Measurements from ENCODE around the gene SRPK1.

The SRPK1 gene

GRCh38 chr6:35920793-35921732 is at the start of gene SRPK1:
SRPK1 (minus strand) TSS chr6:35921098; CDS start chr6:35921056, 42 bp downstream.
- TF ChIP-seq, protein P1, sequence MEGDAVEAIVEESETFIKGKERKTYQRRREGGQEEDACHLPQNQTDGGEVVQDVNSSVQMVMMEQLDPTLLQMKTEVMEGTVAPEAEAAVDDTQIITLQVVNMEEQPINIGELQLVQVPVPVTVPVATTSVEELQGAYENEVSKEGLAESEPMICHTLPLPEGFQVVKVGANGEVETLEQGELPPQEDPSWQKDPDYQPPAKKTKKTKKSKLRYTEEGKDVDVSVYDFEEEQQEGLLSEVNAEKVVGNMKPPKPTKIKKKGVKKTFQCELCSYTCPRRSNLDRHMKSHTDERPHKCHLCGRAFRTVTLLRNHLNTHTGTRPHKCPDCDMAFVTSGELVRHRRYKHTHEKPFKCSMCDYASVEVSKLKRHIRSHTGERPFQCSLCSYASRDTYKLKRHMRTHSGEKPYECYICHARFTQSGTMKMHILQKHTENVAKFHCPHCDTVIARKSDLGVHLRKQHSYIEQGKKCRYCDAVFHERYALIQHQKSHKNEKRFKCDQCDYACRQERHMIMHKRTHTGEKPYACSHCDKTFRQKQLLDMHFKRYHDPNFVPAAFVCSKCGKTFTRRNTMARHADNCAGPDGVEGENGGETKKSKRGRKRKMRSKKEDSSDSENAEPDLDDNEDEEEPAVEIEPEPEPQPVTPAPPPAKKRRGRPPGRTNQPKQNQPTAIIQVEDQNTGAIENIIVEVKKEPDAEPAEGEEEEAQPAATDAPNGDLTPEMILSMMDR (IDR thresholded peaks at IDR 0.05; ENCODE audit: low read depth, low read length, missing control alignments) = no peak
- peak; percentile 31 for DNase-seq (ENCODE audit: extremely low read depth, low read depth)
- peak within 1 kb of the TSS; percentile 77 for H3K4me3 ChIP-seq (replicated peaks; ENCODE audit: low read depth, low read length)

DNA sequence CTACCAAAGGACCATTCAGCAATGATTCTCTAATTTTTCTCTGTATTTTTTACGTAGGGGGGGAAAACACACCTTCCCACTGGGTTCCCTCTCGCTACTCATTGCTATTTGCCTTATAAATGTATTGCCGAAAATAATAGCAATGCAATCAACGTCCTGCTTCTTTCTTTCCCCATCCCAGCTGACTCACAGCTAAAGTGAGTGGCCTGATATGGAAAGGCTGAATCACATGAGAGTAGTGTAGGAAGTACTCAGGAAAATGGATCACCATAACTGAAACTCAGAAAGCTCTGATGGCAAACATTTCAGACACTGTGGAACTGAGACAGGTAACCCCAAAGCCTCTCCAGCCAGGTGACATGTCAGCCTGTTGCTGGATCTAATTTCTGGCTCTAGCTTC is 49.3 kb upstream of the SRPK1 start:
- TF ChIP-seq, protein P1 (IDR thresholded peaks at IDR 0.05; ENCODE audit: low read depth, low read length, missing control alignments) = no peak
- no peak for DNase-seq (ENCODE audit: extremely low read depth, low read depth)
- H3K4me3 ChIP-seq (replicated peaks; ENCODE audit: low read depth, low read length) = no peak overlapping the region

DNA sequence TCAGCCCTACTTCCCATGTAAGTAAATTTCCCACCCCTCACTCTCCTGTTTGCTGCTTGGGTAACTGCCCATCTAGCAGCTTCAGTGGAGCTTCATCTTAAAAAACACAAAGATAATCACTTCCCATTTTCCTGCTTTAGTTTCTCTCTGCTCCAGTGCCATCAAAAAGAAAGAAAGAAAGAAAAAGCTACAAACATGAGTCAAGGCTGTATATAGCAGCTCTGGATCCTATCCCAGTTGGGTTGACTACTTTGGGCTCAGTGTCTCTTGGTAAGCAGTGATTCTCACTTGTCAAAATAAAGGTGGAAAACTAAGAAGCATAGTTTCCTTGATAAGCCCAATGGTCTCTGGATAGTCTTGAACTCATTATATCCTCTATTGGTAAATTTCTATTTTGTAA is 48.7 kb upstream of the SRPK1 start:
- TF ChIP-seq, protein P1 (IDR thresholded peaks at IDR 0.05; ENCODE audit: low read depth, low read length, missing control alignments) = no peak
- H3K4me3 ChIP-seq (replicated peaks; ENCODE audit: low read depth, low read length) = no peak overlapping the region
- DNase-seq (ENCODE audit: extremely low read depth, low read depth) = no peak

- no peak overlapping the region for H3K4me3 ChIP-seq (replicated peaks; ENCODE audit: low read depth, low read length)
- DNase-seq (ENCODE audit: extremely low read depth, low read depth) = no peak
- TF ChIP-seq, protein P1 (IDR thresholded peaks at IDR 0.05; ENCODE audit: low read depth, low read length, missing control alignments) = no peak
Measured at GRCh38 chr6:35968821-35969220, 47.9 kb upstream of the SRPK1 start.

GRCh38 chr6:35967076-35967774 is 46.3 kb upstream of the SRPK1 start:
- TF ChIP-seq, protein P1 (IDR thresholded peaks at IDR 0.05; ENCODE audit: low read depth, low read length, missing control alignments) = no peak
- DNase-seq (ENCODE audit: extremely low read depth, low read depth) = no peak
- H3K4me3 ChIP-seq (replicated peaks; ENCODE audit: low read depth, low read length) = no peak overlapping the region

DNA sequence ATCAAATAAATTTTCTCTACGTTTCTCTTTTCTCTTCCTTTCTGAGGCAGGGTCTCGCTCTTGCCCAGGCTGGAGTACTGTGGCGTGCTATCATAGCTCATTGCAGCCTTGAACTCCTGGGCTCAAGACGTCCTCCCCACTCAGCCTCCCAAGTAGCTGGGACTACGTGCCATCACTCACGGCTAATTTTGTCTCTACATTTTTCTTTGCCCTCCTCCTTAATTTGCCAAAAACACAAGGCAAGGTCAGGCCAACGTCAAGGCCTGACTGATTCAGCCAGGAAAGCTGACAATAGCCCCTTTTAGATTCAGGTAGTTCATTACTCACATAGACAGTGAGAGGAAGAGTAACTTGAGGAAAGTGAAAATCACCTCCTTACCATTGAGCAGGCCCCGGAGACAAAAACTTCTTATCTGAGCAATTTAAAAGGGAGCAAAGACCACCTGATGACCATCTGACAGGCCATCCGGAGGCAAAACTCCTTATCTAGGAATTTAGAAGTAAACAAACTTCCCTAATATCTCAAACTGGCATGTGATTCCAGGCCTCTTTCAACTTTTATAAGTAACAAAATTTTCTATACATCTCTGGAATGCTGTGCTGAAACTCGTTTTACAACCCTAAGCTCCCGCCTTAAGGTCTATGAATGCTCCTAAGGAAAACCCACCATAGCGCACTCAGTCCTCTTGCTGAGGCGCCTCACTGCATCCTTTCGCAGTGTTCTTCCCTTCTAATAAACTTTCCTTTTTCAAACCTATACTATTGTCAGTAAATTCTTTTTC is 42.1 kb upstream of the SRPK1 start:
- DNase-seq (ENCODE audit: extremely low read depth, low read depth) = no peak
- H3K4me3 ChIP-seq (replicated peaks; ENCODE audit: low read depth, low read length) = no peak overlapping the region
- TF ChIP-seq, protein P1 (IDR thresholded peaks at IDR 0.05; ENCODE audit: low read depth, low read length, missing control alignments) = no peak
